ENCODE results near the gene PITPNC1.

Gene PITPNC1

GRCh38 chr17:67347826-67348225 is 29.3 kb upstream of the PITPNC1 start:
- H3K4me3 ChIP-seq (ENCODE audit: low read depth, low read length), result no peak overlapping the region
- DNase-seq (ENCODE audit: low read depth), result no peak
- TF ChIP-seq, protein P1, sequence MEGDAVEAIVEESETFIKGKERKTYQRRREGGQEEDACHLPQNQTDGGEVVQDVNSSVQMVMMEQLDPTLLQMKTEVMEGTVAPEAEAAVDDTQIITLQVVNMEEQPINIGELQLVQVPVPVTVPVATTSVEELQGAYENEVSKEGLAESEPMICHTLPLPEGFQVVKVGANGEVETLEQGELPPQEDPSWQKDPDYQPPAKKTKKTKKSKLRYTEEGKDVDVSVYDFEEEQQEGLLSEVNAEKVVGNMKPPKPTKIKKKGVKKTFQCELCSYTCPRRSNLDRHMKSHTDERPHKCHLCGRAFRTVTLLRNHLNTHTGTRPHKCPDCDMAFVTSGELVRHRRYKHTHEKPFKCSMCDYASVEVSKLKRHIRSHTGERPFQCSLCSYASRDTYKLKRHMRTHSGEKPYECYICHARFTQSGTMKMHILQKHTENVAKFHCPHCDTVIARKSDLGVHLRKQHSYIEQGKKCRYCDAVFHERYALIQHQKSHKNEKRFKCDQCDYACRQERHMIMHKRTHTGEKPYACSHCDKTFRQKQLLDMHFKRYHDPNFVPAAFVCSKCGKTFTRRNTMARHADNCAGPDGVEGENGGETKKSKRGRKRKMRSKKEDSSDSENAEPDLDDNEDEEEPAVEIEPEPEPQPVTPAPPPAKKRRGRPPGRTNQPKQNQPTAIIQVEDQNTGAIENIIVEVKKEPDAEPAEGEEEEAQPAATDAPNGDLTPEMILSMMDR (conservative IDR thresholded peaks at IDR 0.05; ENCODE audit: low read depth, low read length), result no peak

DNA sequence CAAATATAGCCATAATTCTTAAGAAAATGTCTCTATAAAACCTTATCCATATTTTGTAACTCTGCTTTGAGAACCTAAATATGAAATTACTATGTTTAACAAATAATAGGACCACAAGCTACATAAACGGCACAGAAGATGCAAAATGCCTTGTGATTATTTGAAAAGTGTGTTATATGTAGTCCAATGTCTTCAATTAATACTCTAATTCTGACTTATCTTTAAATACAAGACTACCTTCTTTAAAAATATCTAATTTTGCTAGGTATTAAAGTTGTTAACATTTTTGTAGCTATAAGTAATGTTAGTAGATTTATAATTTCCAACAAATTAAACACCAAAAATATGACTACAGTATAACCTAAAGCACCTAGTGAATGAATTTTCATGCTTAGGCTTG is 27.7 kb upstream of the PITPNC1 start:
- DNase-seq (ENCODE audit: low read depth), result no peak
- TF ChIP-seq, protein P1 (conservative IDR thresholded peaks at IDR 0.05; ENCODE audit: low read depth, low read length), result no peak
- H3K4me3 ChIP-seq (ENCODE audit: low read depth, low read length), result no peak overlapping the region

- H3K4me3 ChIP-seq (ENCODE audit: low read depth, low read length), result no peak overlapping the region
- TF ChIP-seq, protein P1 (conservative IDR thresholded peaks at IDR 0.05; ENCODE audit: low read depth, low read length), result no peak
- no peak for DNase-seq (ENCODE audit: low read depth)
These were observed 23.9 kb upstream of the PITPNC1 start for GRCh38 chr17:67353161-67353560.

- no peak for DNase-seq (ENCODE audit: low read depth)
- no peak overlapping the region for H3K4me3 ChIP-seq (ENCODE audit: low read depth, low read length)
- TF ChIP-seq, protein P1 (conservative IDR thresholded peaks at IDR 0.05; ENCODE audit: low read depth, low read length), result no peak
These were observed 23.0 kb upstream of the PITPNC1 start for GRCh38 chr17:67353929-67354574.

DNA sequence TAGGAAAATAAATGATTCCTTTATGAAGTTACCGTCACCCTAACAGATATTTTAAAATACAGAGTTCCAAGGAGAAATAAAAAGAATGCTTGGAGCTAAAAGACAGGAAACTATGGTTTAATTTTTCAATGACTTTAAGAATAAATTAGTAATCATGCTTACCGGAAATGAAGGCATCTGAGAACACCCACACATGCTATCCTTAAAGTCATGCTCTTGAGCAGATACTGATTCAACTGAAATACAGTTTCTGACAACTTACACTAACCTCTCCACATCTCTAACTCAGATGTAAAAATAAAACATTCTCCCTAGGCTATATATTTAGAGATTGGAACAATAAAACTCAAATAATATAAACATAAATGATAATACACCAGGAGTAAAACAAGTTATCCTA is 18.5 kb upstream of the PITPNC1 start:
- H3K4me3 ChIP-seq (ENCODE audit: low read depth, low read length), result no peak overlapping the region
- TF ChIP-seq, protein P1 (conservative IDR thresholded peaks at IDR 0.05; ENCODE audit: low read depth, low read length), result no peak
- peak; percentile 20 for DNase-seq (ENCODE audit: low read depth)

- peak; percentile 61 for DNase-seq (ENCODE audit: low read depth)
- H3K4me3 ChIP-seq (ENCODE audit: low read depth, low read length), result no peak overlapping the region
- TF ChIP-seq, protein P1 (conservative IDR thresholded peaks at IDR 0.05; ENCODE audit: low read depth, low read length), result peak; percentile 61
These were observed 16.9 kb upstream of the PITPNC1 start for GRCh38 chr17:67359960-67360791.

All from choroid plexus epithelial cell (primary cell).